ENCODE results near the gene CARD18.

DNA sequence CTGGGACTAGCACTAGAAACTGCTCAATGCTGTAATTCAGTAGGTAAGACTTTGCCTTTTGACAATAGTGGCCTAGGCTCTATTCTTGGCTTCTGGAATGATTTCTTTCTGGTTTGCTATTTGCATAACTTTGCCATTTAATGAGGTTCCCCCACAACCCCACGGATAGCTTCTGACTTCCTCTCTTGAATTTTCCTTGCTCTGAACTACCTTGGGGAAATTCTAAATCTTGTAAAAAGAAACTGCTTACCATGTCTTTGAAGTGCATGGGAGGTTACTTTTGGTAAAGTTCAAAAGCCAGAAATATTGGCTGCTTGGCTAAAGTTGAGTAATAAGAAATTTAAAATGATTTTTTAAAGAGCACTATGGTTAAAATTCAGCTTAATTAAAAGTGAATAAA, 35.3 kb downstream of the CARD18 start:
- TF ChIP-seq POLR2AphosphoS5 (IDR thresholded peaks at IDR 0.05; ENCODE audit: low read depth, low read length) = no peak
- TF ChIP-seq POLR2A (IDR thresholded peaks at IDR 0.05; ENCODE audit: low read depth, low read length) = no peak
